RWPE1 (cell line): ENCODE data around the gene MAGI1.

Source experiments
- CTCF ChIA-PET: fragments of 350-600 bp; sonication (Branson Sonifier 250); formaldehyde crosslinking; extraction: SDS; loops from one replicate; lab custom pipeline; 2021; lab: Yijun Ruan, JAX
- POLR2A ChIA-PET: fragments of 400-600 bp; formaldehyde crosslinking; extraction: SDS; loops from one replicate; lab custom pipeline; 2020; ENCODE audit warnings: antibody characterized with exemption; ENCODE audit not compliant: low non-redundant PET; lab: Yijun Ruan, JAX
- DNase-seq: peaks from one replicate; pipeline ENCODE4 v3.0.0; 2012; ENCODE audit warnings: low spot score
- H3K27ac ChIP-seq: fragments of 450-650 bp; 2 replicates; pipeline ENCODE4 v1.5.1; 2017
- CTCF ChIP-seq: fragments of 450-650 bp; conservative IDR thresholded peaks from 2 replicates; pipeline ENCODE4 v1.5.1; 2017; ENCODE audit warnings: low read depth, mild to moderate bottlenecking

Gene MAGI1

DNA sequence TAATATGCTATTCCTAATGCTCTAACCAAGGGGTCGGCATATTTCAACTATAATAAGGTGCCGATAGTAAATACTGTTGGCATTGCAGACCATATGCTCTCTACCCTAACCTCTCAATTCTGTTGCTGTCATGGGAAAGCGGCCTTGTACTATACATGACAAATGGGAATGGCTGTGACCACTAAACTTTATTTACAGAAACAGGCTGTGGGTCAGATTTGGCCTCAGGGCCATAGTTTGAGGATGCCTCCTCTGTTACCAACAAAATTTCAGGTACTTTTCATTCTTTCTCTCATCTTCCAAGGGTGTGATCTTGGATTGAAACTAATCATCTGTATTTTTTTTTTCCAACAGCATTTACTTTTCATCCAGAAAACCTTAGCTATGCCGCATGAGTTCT lies 242.0 kb downstream of the MAGI1 start:
- no peak overlapping the region for H3K27ac ChIP-seq
- TF ChIP-seq CTCF, result no peak
- ChIA-PET CTCF (no interaction called here), POLR2A (interaction anchor here (0.6 to 0.7 kb wide), 2 partner anchors 44 to 1234 kb away, joined by 5 to 6 read pairs; no protein-coding TSS in a partner anchor)
- DNase-seq, result no peak

GRCh38 chr3:65795166-65795565 lies 243.6 kb downstream of the MAGI1 start:
- ChIA-PET CTCF (no interaction called here), POLR2A (no interaction called here)
- H3K27ac ChIP-seq, result no peak overlapping the region
- DNase-seq, result no peak
- no peak for TF ChIP-seq CTCF

DNA sequence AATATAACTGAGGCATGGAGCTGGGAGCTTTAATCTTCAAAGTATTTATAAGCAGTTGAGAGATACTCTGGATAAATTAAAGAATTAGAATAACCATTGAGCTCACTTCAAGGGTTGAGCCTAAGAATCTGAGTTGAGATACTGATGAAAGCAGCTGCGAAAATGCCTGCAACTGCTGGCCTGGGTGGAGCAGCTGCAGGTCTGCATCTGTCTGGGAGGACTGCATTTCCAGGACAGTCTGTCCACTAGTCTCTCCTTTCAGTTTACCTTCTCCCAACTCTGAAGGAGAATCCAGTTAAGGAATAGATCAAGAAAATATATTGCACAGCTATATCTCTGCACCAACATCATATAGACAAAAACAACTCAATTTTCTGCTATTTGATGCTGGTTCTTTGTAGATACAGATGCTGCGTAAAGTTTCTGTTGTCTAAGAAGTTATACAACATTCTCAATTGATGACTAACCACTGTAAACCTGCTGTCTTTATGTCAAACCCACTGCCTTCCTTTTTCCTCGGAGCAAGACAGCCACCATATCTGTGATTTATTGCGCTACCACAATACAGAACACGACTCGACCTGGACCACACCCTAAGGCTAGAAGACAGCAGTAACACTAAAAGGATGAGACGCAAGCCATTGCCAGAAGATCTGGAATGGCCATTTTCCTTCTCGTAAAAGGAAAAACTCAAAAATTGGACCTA lies 245.1 kb downstream of the MAGI1 start:
- POLR2A ChIA-PET, result no interaction called here

GRCh38 chr3:65788461-65788860 lies 250.3 kb downstream of the MAGI1 start:
- CTCF ChIA-PET, result interaction anchor here (0.6 kb wide), 1 partner anchor 1746 kb away, joined by 4 read pairs; no protein-coding TSS in a partner anchor

More for the DNA sequence above, 245.1 kb downstream of the MAGI1 start:
- CTCF ChIA-PET, result interaction anchor here (0.6 to 0.7 kb wide), 2 partner anchors 22 to 388 kb away, joined by 3 to 4 read pairs; no protein-coding TSS in a partner anchor
- no peak for TF ChIP-seq CTCF
- peak; percentile 63 for DNase-seq
- H3K27ac ChIP-seq, result no peak overlapping the region

DNA sequence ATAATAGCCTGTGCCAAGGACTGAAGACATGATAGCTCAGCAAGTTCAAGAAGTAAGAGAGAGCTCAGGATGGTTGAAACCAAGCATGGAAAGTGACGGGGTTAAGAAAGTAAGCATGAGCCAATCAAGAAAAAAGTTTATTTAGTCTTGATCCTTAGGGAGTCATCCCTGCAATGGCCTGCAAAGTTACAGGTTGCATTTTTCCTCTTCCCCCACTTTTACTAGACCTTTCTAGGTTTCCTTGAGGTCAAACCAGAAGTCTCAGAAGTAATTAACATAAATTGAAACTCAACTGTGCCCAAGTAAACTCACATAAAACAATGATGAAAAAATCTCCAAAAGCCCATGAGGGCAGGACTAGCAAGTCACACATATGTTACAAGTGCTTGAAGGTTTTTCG lies 250.9 kb downstream of the MAGI1 start:
- POLR2A ChIA-PET, result no interaction called here

More at GRCh38 chr3:65788461-65788860, 250.3 kb downstream of the MAGI1 start:
- no peak overlapping the region for H3K27ac ChIP-seq
- DNase-seq, result no peak
- POLR2A ChIA-PET, result no interaction called here
- TF ChIP-seq CTCF, result no peak

DNA sequence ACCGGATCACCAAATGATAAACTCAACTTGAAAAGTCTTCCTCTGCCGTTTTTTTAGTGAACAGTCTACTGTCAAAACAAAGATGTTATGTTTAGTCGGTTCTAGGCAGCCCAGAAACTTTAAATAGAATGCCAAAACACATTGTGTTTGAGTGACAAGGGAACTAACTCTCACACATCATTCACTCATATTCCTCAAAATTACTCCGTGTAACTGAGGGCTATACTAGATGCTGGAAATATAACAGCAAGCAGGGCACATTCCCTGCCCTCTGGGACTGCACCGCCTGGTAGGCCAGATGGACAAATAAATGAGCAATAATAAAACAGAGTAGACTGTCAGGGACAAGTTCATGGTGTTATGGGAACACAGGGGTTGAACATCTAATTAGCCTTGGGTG lies 251.4 kb downstream of the MAGI1 start:
- TF ChIP-seq CTCF, result no peak
- no peak overlapping the region for H3K27ac ChIP-seq
- no peak for DNase-seq
- ChIA-PET CTCF (interaction anchor here (0.8 kb wide), 1 partner anchor 235 kb away, joined by 4 read pairs; no protein-coding TSS in a partner anchor), POLR2A (no interaction called here)

More for the DNA sequence above, 250.9 kb downstream of the MAGI1 start:
- TF ChIP-seq CTCF, result no peak
- no peak overlapping the region for H3K27ac ChIP-seq
- DNase-seq, result no peak
- CTCF ChIA-PET, result no interaction called here
